ENCODE results near the gene SRD5A3. TPM values are rescaled to one million over a fixed set of nuclear protein-coding genes. Genes with fewer than 3 reads are reported as not detected.

The SRD5A3 gene
- total and polyA plus RNA-seq, 10 of the 15 experiments (the other 5 are each of a cell fraction or from before 2014, with no cell fraction given) = 1.6 to 20.4 (median 6.1) TPM

DNA sequence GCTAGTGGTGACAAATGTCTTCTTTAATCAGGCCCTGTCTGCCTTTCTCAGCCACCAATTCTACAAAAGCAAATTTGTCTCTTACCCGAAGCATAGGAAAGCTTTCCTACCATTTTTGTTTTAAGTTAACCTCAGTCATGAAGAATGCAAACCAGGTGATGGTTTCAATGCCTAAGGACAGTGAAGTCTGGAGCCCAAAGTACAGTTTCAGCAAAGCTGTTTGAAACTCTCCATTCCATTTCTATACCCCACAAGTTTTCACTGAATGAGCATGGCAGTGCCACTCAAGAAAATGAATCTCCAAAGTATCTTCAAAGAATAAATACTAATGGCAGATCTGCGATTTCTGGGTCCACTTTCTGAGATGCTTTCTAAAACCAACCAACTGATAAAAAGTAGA is 23.9 kb downstream of the SRD5A3 start:
- TF ChIP-seq FOS (IDR thresholded peaks at IDR 0.05; ENCODE audit: borderline replicate concordance, extremely low read depth, insufficient read length) (no peak), ZNF24 (IDR thresholded peaks at IDR 0.05) (no peak), MEF2B (IDR thresholded peaks at IDR 0.05; ENCODE audit: partially characterized antibody, poor library complexity, severe bottlenecking) (no peak), HDAC2 (IDR thresholded peaks at IDR 0.05) (no peak), GATAD2B (conservative IDR thresholded peaks at IDR 0.05; ENCODE audit: low read depth) (no peak), NBN (IDR thresholded peaks at IDR 0.05) (no peak), CHD2 (IDR thresholded peaks at IDR 0.05; ENCODE audit: borderline replicate concordance, low read depth, low read length) (no peak), ZNF384 (IDR thresholded peaks at IDR 0.05; ENCODE audit: borderline replicate concordance, low read depth, low read length) (no peak)
- TF ChIP-seq, protein P1, sequence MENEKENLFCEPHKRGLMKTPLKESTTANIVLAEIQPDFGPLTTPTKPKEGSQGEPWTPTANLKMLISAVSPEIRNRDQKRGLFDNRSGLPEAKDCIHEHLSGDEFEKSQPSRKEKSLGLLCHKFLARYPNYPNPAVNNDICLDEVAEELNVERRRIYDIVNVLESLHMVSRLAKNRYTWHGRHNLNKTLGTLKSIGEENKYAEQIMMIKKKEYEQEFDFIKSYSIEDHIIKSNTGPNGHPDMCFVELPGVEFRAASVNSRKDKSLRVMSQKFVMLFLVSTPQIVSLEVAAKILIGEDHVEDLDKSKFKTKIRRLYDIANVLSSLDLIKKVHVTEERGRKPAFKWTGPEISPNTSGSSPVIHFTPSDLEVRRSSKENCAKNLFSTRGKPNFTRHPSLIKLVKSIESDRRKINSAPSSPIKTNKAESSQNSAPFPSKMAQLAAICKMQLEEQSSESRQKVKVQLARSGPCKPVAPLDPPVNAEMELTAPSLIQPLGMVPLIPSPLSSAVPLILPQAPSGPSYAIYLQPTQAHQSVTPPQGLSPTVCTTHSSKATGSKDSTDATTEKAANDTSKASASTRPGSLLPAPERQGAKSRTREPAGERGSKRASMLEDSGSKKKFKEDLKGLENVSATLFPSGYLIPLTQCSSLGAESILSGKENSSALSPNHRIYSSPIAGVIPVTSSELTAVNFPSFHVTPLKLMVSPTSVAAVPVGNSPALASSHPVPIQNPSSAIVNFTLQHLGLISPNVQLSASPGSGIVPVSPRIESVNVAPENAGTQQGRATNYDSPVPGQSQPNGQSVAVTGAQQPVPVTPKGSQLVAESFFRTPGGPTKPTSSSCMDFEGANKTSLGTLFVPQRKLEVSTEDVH (IDR thresholded peaks at IDR 0.05; ENCODE audit: low read depth, partially characterized antibody) = no peak
- ChIA-PET RAD21 (ENCODE audit: unreplicated experiment) (interaction anchor here (0.6 kb wide), 1 partner anchor 15 kb away, joined by 6 read pairs; no protein-coding TSS in a partner anchor), SMC1A (ENCODE audit: uncharacterized antibody, unreplicated experiment) (interaction anchor here (0.6 kb wide), 1 partner anchor 496 kb away, joined by 3 read pairs; no protein-coding TSS in a partner anchor), CTCF (no interaction called here), POLR2A (interaction anchor here (0.5 to 0.7 kb wide), 2 partner anchors 13 to 33 kb away, joined by 3 to 5 read pairs; no protein-coding TSS in a partner anchor)
- WGBS (ENCODE audit: insufficient coverage, insufficient replicate concordance, low lambda C conversion rate, missing lambda C conversion rate) = 93% methylated on average over 2 of the region's 2 CpGs
- H3K27me3 ChIP-seq (replicated peaks in 1 of 2; ENCODE audit: control insufficient read depth in 2 of 2, insufficient read depth in 2 of 2, low read length in 1 of 2) = no peaks in the 10 kb centered on the region
- H2AFZ ChIP-seq (ENCODE audit: control insufficient read depth, low read depth, low read length) = no peak overlapping the region
- H3K79me2 ChIP-seq (ENCODE audit: control insufficient read depth, insufficient read depth, low read length) = no peaks in the 10 kb centered on the region
- FAIRE-seq = no peak
- H3K9ac ChIP-seq (ENCODE audit: control insufficient read depth, insufficient read depth, low read length) = no peak overlapping the region
- H3K4me2 ChIP-seq (ENCODE audit: control insufficient read depth, insufficient read depth) = no peak overlapping the region
- in situ Hi-C loops (cut with MboI) = no loop called here
- H3K4me3 ChIP-seq = no peak overlapping the region
- ATAC-seq = no peak
- H3K27ac ChIP-seq (ENCODE audit: control insufficient read depth, insufficient read depth) = no peak overlapping the region
- no peaks in the 10 kb centered on the region for H3K9me3 ChIP-seq (replicated peaks; ENCODE audit: control insufficient read depth, insufficient read depth, low read length)
- DNase-seq (ENCODE audit: low read depth, low spot score) = no peak
- H3K4me1 ChIP-seq (ENCODE audit: control insufficient read depth, insufficient read depth, low read length) = no peaks in the 10 kb centered on the region
- H3K36me3 ChIP-seq (ENCODE audit: control insufficient read depth in 2 of 2, insufficient read depth in 2 of 2, low read length in 1 of 2) = no peaks in the 10 kb centered on the region
- no peaks in the 10 kb centered on the region for H4K20me1 ChIP-seq (ENCODE audit: control insufficient read depth, insufficient read depth)
- intact Hi-C loops (cut with micrococcal nuclease; ENCODE audit: unreplicated experiment) = no loop called here
- BruUV-seq (replicated peaks) = no TSS peak

Data from GM12878 (cell line).